ENCODE measurements around the gene ASCL4.

GRCh38 chr12:107817250-107817649 lies 42.7 kb downstream of the ASCL4 start:
- TF ChIP-seq, protein P1, sequence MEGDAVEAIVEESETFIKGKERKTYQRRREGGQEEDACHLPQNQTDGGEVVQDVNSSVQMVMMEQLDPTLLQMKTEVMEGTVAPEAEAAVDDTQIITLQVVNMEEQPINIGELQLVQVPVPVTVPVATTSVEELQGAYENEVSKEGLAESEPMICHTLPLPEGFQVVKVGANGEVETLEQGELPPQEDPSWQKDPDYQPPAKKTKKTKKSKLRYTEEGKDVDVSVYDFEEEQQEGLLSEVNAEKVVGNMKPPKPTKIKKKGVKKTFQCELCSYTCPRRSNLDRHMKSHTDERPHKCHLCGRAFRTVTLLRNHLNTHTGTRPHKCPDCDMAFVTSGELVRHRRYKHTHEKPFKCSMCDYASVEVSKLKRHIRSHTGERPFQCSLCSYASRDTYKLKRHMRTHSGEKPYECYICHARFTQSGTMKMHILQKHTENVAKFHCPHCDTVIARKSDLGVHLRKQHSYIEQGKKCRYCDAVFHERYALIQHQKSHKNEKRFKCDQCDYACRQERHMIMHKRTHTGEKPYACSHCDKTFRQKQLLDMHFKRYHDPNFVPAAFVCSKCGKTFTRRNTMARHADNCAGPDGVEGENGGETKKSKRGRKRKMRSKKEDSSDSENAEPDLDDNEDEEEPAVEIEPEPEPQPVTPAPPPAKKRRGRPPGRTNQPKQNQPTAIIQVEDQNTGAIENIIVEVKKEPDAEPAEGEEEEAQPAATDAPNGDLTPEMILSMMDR (conservative IDR thresholded peaks at IDR 0.05; ENCODE audit: low read length): no peak
- no peak for TF ChIP-seq EZH2phosphoT487 (IDR thresholded peaks at IDR 0.05; ENCODE audit: borderline replicate concordance)

Data from Loucy (cell line).